ENCODE data around the gene SLC5A3. TPM values are rescaled to one million over a fixed set of nuclear protein-coding genes. Genes with fewer than 3 reads are reported as not detected.
A peak's percentile ranks its signal among the peaks of the same experiment; 100 is the strongest.

The SLC5A3 gene
- total and polyA plus RNA-seq, 12 donors = 2.3 to 63.9 (median 37.4) TPM

GRCh38 chr21:34027721-34028461 lies 45.5 kb upstream of the SLC5A3 start:
- Histone ChIP-seq H3K9me3 (replicated peaks in 1 of 3) (no peaks in the 10 kb centered on the region), H3K4me3 (no peak overlapping the region), H3K4me1 (replicated peaks in 1 of 2) (no peaks in the 10 kb centered on the region), H3K27ac (no peak overlapping the region), H3K36me3 (replicated peaks in 1 of 2) (no peaks in the 10 kb centered on the region), H3K27me3 (no peaks in the 10 kb centered on the region)
- DNase-seq = no peak
- WGBS, 4 donors = 78 to 86% (median 81%) methylated on average over 8 to 9 of the region's 9 CpGs
- no peak for TF ChIP-seq POLR2A (IDR thresholded peaks at IDR 0.05)
- no peak for TF ChIP-seq CTCF (IDR thresholded peaks at IDR 0.05)
- intact Hi-C loops (cut with DNase I) = no loop called here

DNA sequence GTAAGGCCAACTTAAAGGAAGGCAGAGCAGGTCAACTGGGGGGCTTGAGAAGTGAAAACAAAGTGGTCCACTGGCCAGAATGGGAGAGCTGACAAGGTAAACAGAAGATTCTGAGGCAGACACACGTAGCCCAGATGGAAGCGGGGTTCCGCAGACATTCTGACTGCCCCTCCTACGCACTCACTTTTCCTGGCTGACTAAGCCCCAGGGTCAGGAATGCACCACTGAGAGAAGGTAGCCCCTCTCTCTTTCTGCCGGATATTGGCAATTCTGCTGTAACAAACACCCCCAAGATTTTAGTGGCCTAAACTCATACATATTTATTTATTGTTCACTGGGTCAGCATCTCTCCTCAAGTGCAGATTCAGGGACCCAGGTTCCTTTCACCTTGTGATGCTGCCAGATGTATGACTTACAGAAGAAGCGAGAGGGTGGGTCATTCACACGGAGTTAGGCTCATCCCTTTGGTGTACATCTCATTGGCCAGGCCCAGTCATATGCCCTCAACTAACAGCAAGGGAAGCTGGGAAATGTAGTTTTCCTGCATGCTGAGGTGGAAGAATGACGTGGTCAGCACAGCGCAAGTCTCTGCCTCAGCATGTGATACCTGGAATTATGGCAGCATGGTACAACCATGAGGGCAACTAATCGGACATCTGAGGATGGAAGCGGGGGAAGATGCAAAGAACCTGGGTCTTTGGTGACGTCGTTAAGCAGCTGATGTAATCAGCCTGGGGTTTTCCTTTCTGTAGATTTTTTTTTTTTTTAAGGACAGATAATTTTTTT lies 43.4 kb upstream of the SLC5A3 start:
- WGBS, 4 donors = 41 to 51% (median 45%) methylated on average over 13 of the region's 13 CpGs
- peak; percentile 31 to 71 (median 36) for DNase-seq

GRCh38 chr21:34031835-34032370 lies 41.5 kb upstream of the SLC5A3 start:
- TF ChIP-seq CTCF (IDR thresholded peaks at IDR 0.05) = no peak
- TF ChIP-seq POLR2A (IDR thresholded peaks at IDR 0.05) = no peak
- H3K4me1 ChIP-seq (replicated peaks in 1 of 2) = no peaks in the 10 kb centered on the region

More for the DNA sequence above, 43.4 kb upstream of the SLC5A3 start:
- peak overlapping the region in 1 of 4 donors; percentile 1 for H3K4me3 ChIP-seq
- TF ChIP-seq POLR2A (IDR thresholded peaks at IDR 0.05) (no peak), CTCF (IDR thresholded peaks at IDR 0.05) (no peak)
- H3K36me3 ChIP-seq (replicated peaks in 1 of 2) = no peaks in the 10 kb centered on the region
- intact Hi-C loops (cut with DNase I) = no loop called here
- no peaks in the 10 kb centered on the region for H3K9me3 ChIP-seq (replicated peaks in 1 of 3)
- no peak overlapping the region for H3K27ac ChIP-seq
- H3K4me1 ChIP-seq (replicated peaks in 1 of 2) = no peaks in the 10 kb centered on the region
- H3K27me3 ChIP-seq = no peaks in the 10 kb centered on the region

DNA sequence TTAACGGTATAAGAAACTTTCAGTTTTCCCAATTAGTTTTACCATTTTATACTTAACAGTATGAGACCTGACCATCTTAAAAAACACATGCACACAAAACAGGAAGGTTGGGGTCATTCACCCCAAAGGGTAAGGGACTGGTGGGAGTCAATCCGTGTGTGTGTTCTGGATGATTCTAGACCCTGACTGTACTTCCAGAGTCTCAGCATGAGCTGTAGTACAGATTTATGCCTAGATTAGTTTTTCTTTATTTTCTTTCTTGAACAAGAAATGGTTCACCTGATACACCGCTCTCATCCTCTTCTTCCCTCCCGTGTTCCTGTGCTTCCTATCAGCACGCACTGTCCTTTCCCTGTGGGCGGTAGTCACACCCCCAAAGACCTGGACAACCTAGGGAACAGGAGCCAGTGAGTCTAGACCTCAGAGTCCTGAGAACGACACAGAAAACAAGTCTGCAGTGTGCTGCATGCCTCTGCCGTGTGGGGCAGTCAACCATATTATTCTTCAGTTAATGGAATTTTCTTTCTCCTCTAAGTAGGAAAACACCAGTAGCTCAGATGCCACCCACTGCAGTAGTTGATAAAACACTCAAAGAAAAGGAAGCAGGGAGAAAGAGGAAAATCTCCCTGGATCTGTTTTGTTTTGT lies 38.9 kb upstream of the SLC5A3 start:
- TF ChIP-seq POLR2A (IDR thresholded peaks at IDR 0.05) = no peak
- TF ChIP-seq CTCF (IDR thresholded peaks at IDR 0.05) = no peak
- Histone ChIP-seq H3K4me1 (replicated peaks in 1 of 2) (no peaks in the 10 kb centered on the region), H3K4me3 (no peak overlapping the region), H3K27ac (no peak overlapping the region), H3K27me3 (no peaks in the 10 kb centered on the region), H3K9me3 (replicated peaks in 1 of 3) (no peaks in the 10 kb centered on the region), H3K36me3 (replicated peaks in 1 of 2) (no peaks in the 10 kb centered on the region)
- intact Hi-C loops (cut with DNase I) = no loop called here
- no peak for DNase-seq
- 65 to 78% (median 72%) methylated on average over 8 of the region's 8 CpGs for WGBS, 4 donors

More at GRCh38 chr21:34031835-34032370, 41.5 kb upstream of the SLC5A3 start:
- Histone ChIP-seq H3K36me3 (replicated peaks in 1 of 2) (no peaks in the 10 kb centered on the region), H3K9me3 (replicated peaks in 1 of 3) (no peaks in the 10 kb centered on the region), H3K4me3 (peak overlapping the region in 1 of 4 donors; percentile 35), H3K27ac (no peak overlapping the region), H3K27me3 (no peaks in the 10 kb centered on the region)
- intact Hi-C loops (cut with DNase I) = no loop called here
- DNase-seq = peak in 5 of 7 donors; percentile 27 to 40 (median 36)
- WGBS, 4 donors = 48 to 57% (median 53%) methylated on average over 11 of the region's 11 CpGs
